HL-60 (cell line): ENCODE measurements around the gene MKLN1.

Experiments
- DNase-seq, 2 experiments: peaks; one replicate each; pipeline ENCODE4 v3.0.0-alpha.2; 2010 to 2020; ENCODE audit warnings: low read depth in 1 of 2, low spot score in 1 of 2
- H3K27ac ChIP-seq: fragments of 250-450 bp; sonication (Bioruptor Pico); replicated peaks from 2 replicates; pipeline ENCODE4 v1.5.1; 2020; ENCODE audit warnings: mild to moderate bottlenecking, moderate library complexity
- H3K27me3 ChIP-seq: fragments of 250-450 bp; sonication (Bioruptor Pico); 2 replicates; pipeline ENCODE4 v1.5.1; 2021; ENCODE audit warnings: mild to moderate bottlenecking, moderate library complexity; ENCODE audit not compliant: insufficient read depth, poor library complexity, severe bottlenecking
- H3K4me3 ChIP-seq: replicated peaks from 2 replicates; pipeline ENCODE4 v1.5.1; 2011; ENCODE audit warnings: mild to moderate bottlenecking, control low read depth, low read length; ENCODE audit not compliant: insufficient read depth
- CTCF ChIP-seq: IDR thresholded peaks from one replicate; pipeline ENCODE4 v1.5.1; 2011; ENCODE audit warnings: low read length, control low read depth, inconsistent platforms; ENCODE audit not compliant: insufficient read depth
- GABPA ChIP-seq: IDR thresholded peaks from 2 replicates; pipeline ENCODE4 v1.6.1; 2012; ENCODE audit warnings: low read depth
- POLR2AphosphoS5 ChIP-seq: IDR thresholded peaks from 2 replicates; pipeline ENCODE4 v1.6.1; 2012; ENCODE audit warnings: low read depth
- REST ChIP-seq: IDR thresholded peaks from 2 replicates; pipeline ENCODE4 v1.6.1; 2012; ENCODE audit warnings: low read depth; ENCODE audit not compliant: insufficient replicate concordance
- SPI1 ChIP-seq: IDR thresholded peaks from 2 replicates; pipeline ENCODE4 v1.6.1; 2012; ENCODE audit warnings: low read depth, mild to moderate bottlenecking, borderline replicate concordance

Gene MKLN1

DNA sequence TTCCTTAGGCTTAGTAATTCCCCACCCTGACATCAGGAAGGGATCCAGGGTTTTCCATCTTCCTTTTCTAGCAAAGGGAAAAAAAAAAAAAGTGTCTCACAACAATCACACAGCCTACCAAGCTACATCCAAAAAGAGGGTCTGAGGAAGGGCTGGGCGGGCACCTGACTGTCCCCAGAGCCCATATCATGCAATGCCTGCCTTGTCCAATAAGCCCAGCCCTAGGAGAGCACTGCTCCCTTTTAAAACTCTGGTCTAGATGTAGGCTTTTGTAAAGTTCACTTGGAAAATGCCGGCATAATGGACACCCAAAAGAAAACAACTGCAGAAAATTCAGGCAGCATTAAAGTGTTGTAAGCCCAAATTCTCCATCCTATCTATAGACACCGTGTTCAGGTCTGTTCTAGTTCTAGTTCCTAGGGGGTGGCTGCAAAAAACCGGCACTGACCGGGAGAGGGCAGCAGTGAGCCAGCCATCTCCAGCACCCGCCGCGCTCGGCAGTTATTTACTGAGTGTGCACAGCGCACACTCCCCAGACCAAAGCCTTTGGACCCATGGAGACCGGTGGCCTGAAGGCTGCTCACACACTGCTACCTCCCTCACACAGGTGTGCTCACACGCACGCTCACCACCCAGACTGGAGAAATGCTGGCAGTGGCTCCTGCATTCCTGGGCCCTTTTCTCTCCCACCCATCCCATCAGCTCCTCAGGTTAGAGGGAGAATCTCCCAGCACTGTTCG lies 180.1 kb downstream of the MKLN1 start:
- peak; percentile 21 to 67 for DNase-seq
- Histone ChIP-seq H3K4me3 (no peak overlapping the region), H3K27me3 (peaks cover 4% of the 10 kb centered on the region), H3K27ac (no peak overlapping the region)
- TF ChIP-seq REST (no peak), CTCF (peak; percentile 90), GABPA (no peak), POLR2AphosphoS5 (no peak)

- Histone ChIP-seq H3K27me3 (peaks cover 4% of the 10 kb centered on the region), H3K4me3 (no peak overlapping the region), H3K27ac (no peak overlapping the region)
- no peak for DNase-seq
- TF ChIP-seq REST, result no peak
- TF ChIP-seq CTCF, result no peak
- TF ChIP-seq GABPA, result no peak
- TF ChIP-seq POLR2AphosphoS5, result no peak
- no peak for TF ChIP-seq SPI1
Observed at GRCh38 chr7:131508754-131509486, 181.2 kb downstream of the MKLN1 start.

- no peak overlapping the region for H3K27ac ChIP-seq
- DNase-seq, result no peak
- H3K4me3 ChIP-seq, result no peak overlapping the region
- H3K27me3 ChIP-seq, result peaks cover 4% of the 10 kb centered on the region
- TF ChIP-seq POLR2AphosphoS5 (no peak), REST (no peak), GABPA (no peak), SPI1 (no peak), CTCF (no peak)
Observed at GRCh38 chr7:131509781-131510180, 182.1 kb downstream of the MKLN1 start.
